HCT116 (cell line): Measurements from ENCODE around the gene STX19. TPM values are rescaled to one million over a fixed set of nuclear protein-coding genes. Genes with fewer than 3 reads are reported as not detected.

ENCODE experiments used
- ATAC-seq: fragments of 200-7000 bp; cut with Tn5 transposase; 2 replicates; pipeline ENCODE4 v1.9.1; 2020; ENCODE audit warnings: mild to moderate bottlenecking, moderate library complexity
- BruUV-seq: library from RNA; stranded (reverse); fragments of 400-500 nt; replicated peaks from 2 replicates; lab custom pipeline; 2021; lab: Mats Ljungman, UMichigan
- CTCF ChIA-PET: fragments of 300-600 bp; sonication (Branson Sonifier 250); formaldehyde crosslinking; loops from one replicate; lab custom pipeline; 2021; ENCODE audit warnings: antibody characterized with exemption; lab: Charles Lee
- POLR2A ChIA-PET: fragments of 300-600, 350-600 bp; sonication (Branson Sonifier 250); formaldehyde crosslinking; loops from one replicate; lab custom pipeline; 2021; ENCODE audit warnings: antibody characterized with exemption; lab: Charles Lee
- RAD21 ChIA-PET, 2 experiments: fragments of 300-600 bp; sonication (Branson Sonifier 250); formaldehyde crosslinking; loops; one replicate each; lab custom pipeline; 2023; ENCODE audit warnings: low total read pairs in 2 of 2; ENCODE audit not compliant: uncharacterized antibody in 2 of 2, unreplicated experiment in 2 of 2, low non-redundant PET in 1 of 2; lab: Charles Lee
- DNase-seq: peaks from one replicate; pipeline ENCODE4 v3.0.0-alpha.2; 2010; ENCODE audit warnings: low read depth, low spot score
- H2AFZ ChIP-seq: fragments of 200-600 bp; shearing (Covaris generic), sonication (generic); 2 replicates; pipeline ENCODE4 v1.6.1; 2017; ENCODE audit warnings: low read depth, mixed run types, mixed read lengths, antibody characterized with exemption, low read length; ENCODE audit not compliant: poor library complexity, severe bottlenecking
- H3K27ac ChIP-seq: 2 replicates; pipeline ENCODE4 v1.5.1; 2012; ENCODE audit warnings: low read depth, low read length
- H3K27me3 ChIP-seq: fragments of 200-600 bp; sonication (generic); 2 replicates; pipeline ENCODE4 v1.6.1; 2016; ENCODE audit warnings: mixed run types, low read length, mixed read lengths; ENCODE audit not compliant: insufficient read depth
- H3K36me3 ChIP-seq, 2 experiments: fragments of 200-500 bp in 1 of 2; fragments of 200-600 bp in 1 of 2; sonication (Bioruptor generic) in 1 of 2; sonication (generic) in 1 of 2; 2 replicates each; pipeline versions ENCODE4 v1.5.1 to v1.6.1; 2014 to 2016; ENCODE audit warnings: low read length in 2 of 2, inconsistent platforms in 1 of 2, mixed read lengths in 1 of 2, mixed run types in 1 of 2; ENCODE audit not compliant: insufficient read depth in 2 of 2, control insufficient read depth in 1 of 2
- H3K4me1 ChIP-seq, 2 experiments: fragments of 200-600 bp in 1 of 2; sonication (generic) in 1 of 2; 2 replicates each; pipeline versions ENCODE4 v1.5.1 to v1.6.1; 2012 to 2017; ENCODE audit warnings: low read length in 2 of 2, inconsistent platforms in 1 of 2, mild to moderate bottlenecking in 1 of 2, mixed read lengths in 1 of 2, mixed run types in 1 of 2, moderate library complexity in 1 of 2; ENCODE audit not compliant: insufficient read depth in 2 of 2, control insufficient read depth in 1 of 2
- H3K4me2 ChIP-seq: fragments of 200-600 bp; sonication (generic); 2 replicates; pipeline ENCODE4 v1.6.1; 2017; ENCODE audit warnings: mixed run types, low read length, mixed read lengths
- H3K4me3 ChIP-seq, 2 experiments: fragments of 200-600 bp in 1 of 2; sonication (generic) in 1 of 2; replicated peaks in 1 of 2; 2 replicates each; pipeline ENCODE4 v1.5.1; 2011 to 2016; ENCODE audit warnings: low read length in 2 of 2, control low read depth in 1 of 2, low read depth in 1 of 2, mild to moderate bottlenecking in 1 of 2, mixed read lengths in 1 of 2, mixed run types in 1 of 2
- H3K79me2 ChIP-seq: fragments of 200-600 bp; sonication (generic); 2 replicates; pipeline ENCODE4 v1.6.1; 2017; ENCODE audit warnings: mild to moderate bottlenecking, mixed run types, low read length, moderate library complexity, mixed read lengths; ENCODE audit not compliant: insufficient read depth
- H3K9ac ChIP-seq: fragments of 200-600 bp; sonication (generic); 2 replicates; pipeline ENCODE4 v1.6.1; 2016; ENCODE audit warnings: low read length, mixed read lengths
- H3K9me2 ChIP-seq: fragments of 200-600 bp; sonication (generic), shearing (Covaris generic); 2 replicates; pipeline ENCODE4 v1.6.1; 2017; ENCODE audit warnings: mixed run types, mild to moderate bottlenecking, moderate library complexity; ENCODE audit not compliant: insufficient read depth
- H3K9me3 ChIP-seq, 2 experiments: fragments of 200-500 bp in 1 of 2; fragments of 200-600 bp in 1 of 2; sonication (Bioruptor generic) in 1 of 2; sonication (generic) in 1 of 2; 2 replicates each; pipeline ENCODE4 v1.6.1; 2014 to 2017; ENCODE audit warnings: low read length in 2 of 2, mixed read lengths in 2 of 2, inconsistent platforms in 1 of 2, low read depth in 1 of 2, mild to moderate bottlenecking in 1 of 2, mixed run types in 1 of 2, moderate library complexity in 1 of 2; ENCODE audit not compliant: control insufficient read depth in 1 of 2, insufficient read depth in 1 of 2
- H4K20me1 ChIP-seq: fragments of 200-600 bp; sonication (generic), shearing (Covaris generic); 2 replicates; pipeline ENCODE4 v1.6.1; 2017; ENCODE audit warnings: mixed run types, mild to moderate bottlenecking, moderate library complexity; ENCODE audit not compliant: insufficient read depth
- ATF3 ChIP-seq: IDR thresholded peaks from 2 replicates; pipeline ENCODE4 v1.6.1; 2012
- CBX3 ChIP-seq: IDR thresholded peaks from 2 replicates; pipeline ENCODE4 v1.6.1; 2012; ENCODE audit warnings: low read depth
- CEBPB ChIP-seq: IDR thresholded peaks from 2 replicates; pipeline ENCODE4 v1.6.1; 2012; ENCODE audit warnings: low read depth
- CTCF ChIP-seq, 3 experiments: fragments of 200-600 bp in 1 of 3; sonication (generic) in 1 of 3; IDR thresholded peaks in 2 of 3; conservative IDR thresholded peaks in 1 of 3; 2 replicates each; pipeline ENCODE4 v1.5.1; 2012 to 2017; ENCODE audit warnings: low read depth in 2 of 3, low read length in 2 of 3, antibody characterized with exemption in 1 of 3, borderline replicate concordance in 1 of 3, control low read depth in 1 of 3, mild to moderate bottlenecking in 1 of 3, mixed read lengths in 1 of 3, mixed run types in 1 of 3, moderate library complexity in 1 of 3; ENCODE audit not compliant: insufficient read depth in 1 of 3
- EGR1 ChIP-seq: IDR thresholded peaks from 2 replicates; pipeline ENCODE4 v1.6.1; 2012; ENCODE audit warnings: low read depth
- ELF1 ChIP-seq: IDR thresholded peaks from 2 replicates; pipeline ENCODE4 v1.6.1; 2012; ENCODE audit warnings: low read depth, borderline replicate concordance
- EZH2 ChIP-seq: fragments of 200-600 bp; sonication (generic); IDR thresholded peaks from 2 replicates; pipeline ENCODE4 v1.6.1; 2017; ENCODE audit warnings: antibody characterized with exemption, mixed run types
- EZH2phosphoT487 ChIP-seq: fragments of 200-600 bp; IDR thresholded peaks from 2 replicates; pipeline ENCODE4 v1.6.1; 2018; ENCODE audit warnings: antibody characterized with exemption, borderline replicate concordance
- JUND ChIP-seq: IDR thresholded peaks from 2 replicates; pipeline ENCODE4 v1.6.1; 2012
- MAX ChIP-seq: IDR thresholded peaks from 2 replicates; pipeline ENCODE4 v1.6.1; 2012
- POLR2A ChIP-seq: IDR thresholded peaks from 2 replicates; pipeline ENCODE4 v1.7.0; 2011; ENCODE audit warnings: borderline replicate concordance; ENCODE audit not compliant: insufficient read depth, insufficient read length; ENCODE audit errors: extremely low read depth
- POLR2AphosphoS5 ChIP-seq: IDR thresholded peaks from 2 replicates; pipeline ENCODE4 v1.6.1; 2011; ENCODE audit warnings: mild to moderate bottlenecking, low read depth, low read length, moderate library complexity
- RAD21 ChIP-seq: IDR thresholded peaks from 2 replicates; pipeline ENCODE4 v1.6.1; 2012; ENCODE audit warnings: low read depth, mild to moderate bottlenecking
- SIN3A ChIP-seq: IDR thresholded peaks from 2 replicates; pipeline ENCODE4 v1.6.1; 2012; ENCODE audit warnings: low read depth
- SP1 ChIP-seq: IDR thresholded peaks from 2 replicates; pipeline ENCODE4 v1.6.1; 2012; ENCODE audit warnings: low read depth
- YY1 ChIP-seq: IDR thresholded peaks from 2 replicates; pipeline ENCODE4 v1.6.1; 2011; ENCODE audit warnings: low read length, low read depth, moderate library complexity, mild to moderate bottlenecking; ENCODE audit not compliant: insufficient replicate concordance; ENCODE audit errors: extremely low read depth
- ZBTB33 ChIP-seq: IDR thresholded peaks from 2 replicates; pipeline ENCODE4 v1.6.1; 2011; ENCODE audit warnings: mild to moderate bottlenecking, low read length, moderate library complexity; ENCODE audit not compliant: insufficient replicate concordance; ENCODE audit errors: extremely low read depth
- ZNF274 ChIP-seq: fragments of 200-500 bp; sonication (Bioruptor generic); IDR thresholded peaks from 2 replicates; pipeline ENCODE4 v1.6.1; 2014; ENCODE audit warnings: mild to moderate bottlenecking, low read depth, low read length, inconsistent platforms
- intact Hi-C: fragments of 100-400 bp; cut with micrococcal nuclease; formaldehyde crosslinking; loops from 2 replicates; pipeline ENCODE4 v1.10.0; 2022
- total RNA-seq: library from RNA; stranded (reverse); gene quantifications from one replicate; pipeline ENCODE4 v1.2.1, GENCODE V29; 2021; ENCODE audit not compliant: unreplicated experiment

The STX19 gene
- total RNA-seq, 1 experiment from 2014 or later: not detected

GRCh38 chr3:93988283-93988682, 40.1 kb downstream of the STX19 start (continued):
- TF ChIP-seq POLR2AphosphoS5 (no peak), ATF3 (no peak), CBX3 (no peak), ELF1 (no peak), RAD21 (no peak)
- TF ChIP-seq, all 23 proteins: peak for 0

GRCh38 chr3:93984618-93985017, 43.8 kb downstream of the STX19 start:
- ATAC-seq: no peak
- no peak overlapping the region for H3K27ac ChIP-seq
- no peaks in the 10 kb centered on the region for H4K20me1 ChIP-seq
- H3K4me3 ChIP-seq: no peak overlapping the region
- no peaks in the 10 kb centered on the region for H3K36me3 ChIP-seq
- intact Hi-C loops: no loop called here
- no peak for DNase-seq
- H3K27me3 ChIP-seq: no peaks in the 10 kb centered on the region
- H2AFZ ChIP-seq: no peak overlapping the region
- TF ChIP-seq YY1: no peak
- no peak for TF ChIP-seq ELF1
- no peak for TF ChIP-seq ZBTB33
- no peak for TF ChIP-seq JUND
- no peak for TF ChIP-seq SIN3A
- TF ChIP-seq CTCF (IDR thresholded peaks at IDR 0.05 in 2 of 3, conservative IDR thresholded peaks at IDR 0.05 in 1 of 3; ENCODE audit: borderline replicate concordance in 1 of 3, insufficient read depth in 1 of 3, low read depth in 2 of 3, low read length in 2 of 3): no peak
- no peak for TF ChIP-seq EGR1
- no peak for TF ChIP-seq POLR2AphosphoS5
- no peak for TF ChIP-seq POLR2A
- no peak for TF ChIP-seq MAX
- no peak for TF ChIP-seq ATF3
- TF ChIP-seq EZH2: no peak
- no peak for TF ChIP-seq SP1
- no peak for TF ChIP-seq CEBPB
- no peak for TF ChIP-seq RAD21
- no peak for TF ChIP-seq ZNF274
- no peak for TF ChIP-seq EZH2phosphoT487
- POLR2A ChIA-PET: interaction anchor here (1.2 kb wide), 1 partner anchor 78 kb away, joined by 3 read pairs; the partner anchor contains the start of genes DHFR2 and NSUN3
- BruUV-seq: no TSS peak
- CTCF ChIA-PET: no interaction called here
- H3K9me2 ChIP-seq: no peaks in the 10 kb centered on the region
- H3K4me1 ChIP-seq: peaks cover 0 to 8% of the 10 kb centered on the region in 2 experiments; a peak in 2 of 4 replicates
- H3K4me2 ChIP-seq: no peak overlapping the region
- H3K79me2 ChIP-seq: peaks cover 37% of the 10 kb centered on the region
- RAD21 ChIA-PET: no interaction called here
- no peaks in the 10 kb centered on the region for H3K9me3 ChIP-seq
- H3K9ac ChIP-seq: no peak overlapping the region
